Brain microvascular endothelial cell (primary cell): Measurements from ENCODE around the gene BDNF.

ENCODE experiments used
- DNase-seq: peaks from one replicate; pipeline ENCODE4 v3.0.0-alpha.2; 2020
- H3K27ac ChIP-seq: fragments of 250-450 bp; sonication (Bioruptor Pico); 2 replicates; pipeline ENCODE4 v1.5.1; 2020; ENCODE audit warnings: mild to moderate bottlenecking, moderate library complexity
- H3K27me3 ChIP-seq: fragments of 250-450 bp; sonication (Bioruptor Pico); replicated peaks from 2 replicates; pipeline ENCODE4 v1.5.1; 2020; ENCODE audit warnings: mild to moderate bottlenecking
- H3K36me3 ChIP-seq: fragments of 250-450 bp; sonication (Bioruptor Pico); replicated peaks from 2 replicates; pipeline ENCODE4 v1.5.1; 2020; ENCODE audit warnings: mild to moderate bottlenecking
- H3K4me3 ChIP-seq: 2 replicates; pipeline ENCODE4 v1.5.1; 2011; ENCODE audit warnings: low read depth, mild to moderate bottlenecking, control low read depth, low read length, moderate library complexity
- CTCF ChIP-seq: IDR thresholded peaks from 2 replicates; pipeline ENCODE4 v1.5.1; 2011; ENCODE audit warnings: low read depth, mild to moderate bottlenecking, moderate library complexity, low read length, control low read depth, inconsistent platforms; ENCODE audit errors: missing control alignments
- in situ Hi-C: cut with HindIII; loops from 2 replicates; pipeline ENCODE4 v1.10.0; 2017; ENCODE audit warnings: low sequenced_read_pairs, low pct_ligation_motif_present

BDNF gene

GRCh38 chr11:27608951-27609350 lies 91.3 kb downstream of the BDNF start:
- no peak for DNase-seq
- in situ Hi-C loops: no loop called here

GRCh38 chr11:27605422-27605821 lies 94.8 kb downstream of the BDNF start:
- in situ Hi-C loops: no loop called here
- DNase-seq: no peak
- TF ChIP-seq CTCF: no peak
- H3K27ac ChIP-seq: no peak overlapping the region
- H3K27me3 ChIP-seq: no peaks in the 10 kb centered on the region
- no peaks in the 10 kb centered on the region for H3K36me3 ChIP-seq
- H3K4me3 ChIP-seq: no peak overlapping the region

More at GRCh38 chr11:27608951-27609350, 91.3 kb downstream of the BDNF start:
- no peaks in the 10 kb centered on the region for H3K27me3 ChIP-seq
- TF ChIP-seq CTCF: no peak
- H3K4me3 ChIP-seq: no peak overlapping the region
- no peak overlapping the region for H3K27ac ChIP-seq
- no peaks in the 10 kb centered on the region for H3K36me3 ChIP-seq
